Activated naive CD4-positive, alpha-beta T cell treated with anti-CD3 and anti-CD28 coated beads, Interleukin-2, amount 50 U/mL, for 72 hours (primary cell): ENCODE measurements around the gene EPB41L3. TPM values are rescaled to one million over a fixed set of nuclear protein-coding genes. Genes with fewer than 3 reads are reported as not detected.
A peak's percentile ranks its signal among the peaks of the same experiment; 100 is the strongest.
"Not testable (repeated sequence)": the region's sequence is repeated elsewhere in the genome, so short reads cannot be mapped to it uniquely, and the experiment has no call there.

Experiments
- ATAC-seq, 2 donors: fragments of 150-1000 bp; cut with Tn5 transposase; 2 replicates each; pipeline ENCODE4 v1.10.0; 2021; ENCODE audit warnings: mild to moderate bottlenecking in 2 of 2, moderate library complexity in 2 of 2
- DNase-seq, 2 donors: peaks; one replicate each; pipeline ENCODE4 v3.0.0; 2021 to 2022; ENCODE audit warnings: low spot score in 2 of 2
- H3K27ac Mint-ChIP-seq, 2 donors: one replicate each; pipeline ENCODE4 v1.8.0; 2022; ENCODE audit warnings: mild to moderate bottlenecking in 2 of 2, mixed read lengths in 2 of 2
- H3K36me3 Mint-ChIP-seq, 2 donors: one replicate each; pipeline ENCODE4 v1.8.0; 2022; ENCODE audit warnings: mixed read lengths in 2 of 2
- H3K9me3 Mint-ChIP-seq, 2 donors: one replicate each; pipeline ENCODE4 v1.8.0; 2022; ENCODE audit warnings: mixed read lengths in 2 of 2
- total RNA-seq, 2 donors: library from RNA; stranded (reverse); gene quantifications; one replicate each; pipeline ENCODE4 v1.2.3, GENCODE V29; 2022

Gene EPB41L3
- total RNA-seq, 2 donors from 2014 or later, result 5.4 to 15.0 TPM

GRCh38 chr18:5513947-5514346 is 29.9 kb downstream of the EPB41L3 start:
- Mint-ChIP-seq H3K36me3 (no peaks in the 10 kb centered on the region), H3K9me3 (no peaks in the 10 kb centered on the region), H3K27ac (no peak overlapping the region)
- ATAC-seq, result no peak
- no peak for DNase-seq

GRCh38 chr18:5512176-5512575 is 31.6 kb downstream of the EPB41L3 start:
- no peak overlapping the region for H3K27ac Mint-ChIP-seq
- no peaks in the 10 kb centered on the region for H3K9me3 Mint-ChIP-seq
- ATAC-seq (no peak), DNase-seq (no peak)
- no peaks in the 10 kb centered on the region for H3K36me3 Mint-ChIP-seq

- H3K9me3 Mint-ChIP-seq, H3K36me3 Mint-ChIP-seq, ATAC-seq, H3K27ac Mint-ChIP-seq, DNase-seq: not testable (repeated sequence)
Measured at GRCh38 chr18:5511541-5511940, 32.3 kb downstream of the EPB41L3 start.

- no peak for DNase-seq
- no peaks in the 10 kb centered on the region for H3K36me3 Mint-ChIP-seq
- peaks cover 0 to 3% of the 10 kb centered on the region in 2 donors for H3K9me3 Mint-ChIP-seq
- no peak for ATAC-seq
- no peak overlapping the region for H3K27ac Mint-ChIP-seq
Measured at GRCh38 chr18:5510135-5510846, 33.5 kb downstream of the EPB41L3 start.

GRCh38 chr18:5508821-5509220 is 35.0 kb downstream of the EPB41L3 start:
- DNase-seq, result no peak
- Mint-ChIP-seq H3K9me3 (peaks cover 0 to 3% of the 10 kb centered on the region in 2 donors), H3K36me3 (no peaks in the 10 kb centered on the region), H3K27ac (no peak overlapping the region)
- ATAC-seq, result no peak

GRCh38 chr18:5507756-5508155 is 36.0 kb downstream of the EPB41L3 start:
- Mint-ChIP-seq H3K36me3 (no peaks in the 10 kb centered on the region), H3K27ac (no peak overlapping the region), H3K9me3 (peaks cover 0 to 3% of the 10 kb centered on the region in 2 donors)
- ATAC-seq (no peak), DNase-seq (no peak)

GRCh38 chr18:5506174-5506573 is 37.6 kb downstream of the EPB41L3 start:
- ATAC-seq, result no peak
- Mint-ChIP-seq H3K27ac (no peak overlapping the region), H3K9me3 (peaks cover 0 to 3% of the 10 kb centered on the region in 2 donors)

GRCh38 chr18:5503740-5504139 is 40.1 kb downstream of the EPB41L3 start:
- DNase-seq (no peak), ATAC-seq (no peak)
- Mint-ChIP-seq H3K36me3 (no peaks in the 10 kb centered on the region), H3K27ac (no peak overlapping the region), H3K9me3 (peaks cover 0 to 3% of the 10 kb centered on the region in 2 donors)

More at GRCh38 chr18:5506174-5506573, 37.6 kb downstream of the EPB41L3 start:
- no peak for DNase-seq
- no peaks in the 10 kb centered on the region for H3K36me3 Mint-ChIP-seq

- Mint-ChIP-seq H3K36me3 (no peaks in the 10 kb centered on the region), H3K27ac (no peak overlapping the region), H3K9me3 (no peaks in the 10 kb centered on the region)
- DNase-seq (no peak), ATAC-seq (peak in 1 of 2 donors; percentile 45)
Measured at GRCh38 chr18:5500158-5500939, 43.4 kb downstream of the EPB41L3 start.

- H3K27ac Mint-ChIP-seq, result no peak overlapping the region
- no peaks in the 10 kb centered on the region for H3K9me3 Mint-ChIP-seq
- no peaks in the 10 kb centered on the region for H3K36me3 Mint-ChIP-seq
- ATAC-seq (no peak), DNase-seq (no peak)
Measured at GRCh38 chr18:5498452-5498851, 45.3 kb downstream of the EPB41L3 start.

- ATAC-seq (no peak), DNase-seq (no peak)
- no peaks in the 10 kb centered on the region for H3K9me3 Mint-ChIP-seq
- no peaks in the 10 kb centered on the region for H3K36me3 Mint-ChIP-seq
- no peak overlapping the region for H3K27ac Mint-ChIP-seq
Measured at GRCh38 chr18:5496305-5496704, 47.5 kb downstream of the EPB41L3 start.

GRCh38 chr18:5490753-5491480 is 52.9 kb downstream of the EPB41L3 start:
- DNase-seq (no peak), ATAC-seq (no peak)
- Mint-ChIP-seq H3K36me3 (peaks cover 0 to 6% of the 10 kb centered on the region in 2 donors), H3K27ac (no peak overlapping the region), H3K9me3 (peaks cover 0 to 3% of the 10 kb centered on the region in 2 donors)

- ATAC-seq (no peak), DNase-seq (no peak)
- Mint-ChIP-seq H3K36me3 (peaks cover 6 to 9% of the 10 kb centered on the region in 2 donors), H3K27ac (no peak overlapping the region), H3K9me3 (peaks cover 3% of the 10 kb centered on the region in 2 donors)
Measured at GRCh38 chr18:5488844-5489243, 55.0 kb downstream of the EPB41L3 start.

- H3K9me3 Mint-ChIP-seq, DNase-seq, ATAC-seq, H3K27ac Mint-ChIP-seq, H3K36me3 Mint-ChIP-seq: not testable (repeated sequence)
Measured at GRCh38 chr18:5488044-5488443, 55.8 kb downstream of the EPB41L3 start.

- ATAC-seq (no peak), DNase-seq (no peak)
- Mint-ChIP-seq H3K27ac (no peak overlapping the region), H3K9me3 (peaks cover 3 to 11% of the 10 kb centered on the region in 2 donors), H3K36me3 (peaks cover 23 to 26% of the 10 kb centered on the region in 2 donors)
Measured at GRCh38 chr18:5484526-5484925, 59.3 kb downstream of the EPB41L3 start.

- H3K36me3 Mint-ChIP-seq, result peaks cover 21 to 23% of the 10 kb centered on the region in 2 donors
- peaks cover 0 to 11% of the 10 kb centered on the region in 2 donors for H3K9me3 Mint-ChIP-seq
- ATAC-seq, result no peak
- no peak for DNase-seq
- H3K27ac Mint-ChIP-seq, result no peak overlapping the region
Measured at GRCh38 chr18:5481621-5482020, 62.2 kb downstream of the EPB41L3 start.

GRCh38 chr18:5478261-5478660 is 65.5 kb downstream of the EPB41L3 start:
- no peak overlapping the region for H3K27ac Mint-ChIP-seq
- DNase-seq (no peak), ATAC-seq (no peak)

More at GRCh38 chr18:5478261-5478660, 65.5 kb downstream of the EPB41L3 start:
- peaks cover 0 to 8% of the 10 kb centered on the region in 2 donors for H3K9me3 Mint-ChIP-seq
- peaks cover 17% of the 10 kb centered on the region in 2 donors for H3K36me3 Mint-ChIP-seq
